Breast epithelium (tissue), 4 donors: Measurements from ENCODE around the gene SOX15. TPM values are rescaled to one million over a fixed set of nuclear protein-coding genes. Genes with fewer than 3 reads are reported as not detected.

Experiments used
- DNase-seq, 2 donors: peaks; one replicate each; pipeline ENCODE4 v3.0.0-alpha.2; 2019; ENCODE audit warnings: low spot score in 2 of 2
- H3K27ac ChIP-seq, 2 donors: fragments of 200-600 bp; sonication (generic) in 1 of 2; one replicate each; pipeline ENCODE4 v1.5.1; 2016 to 2019; ENCODE audit warnings: mild to moderate bottlenecking in 1 of 2
- H3K27me3 ChIP-seq, 2 donors: fragments of 200-600 bp; sonication (generic) in 1 of 2; one replicate each; pipeline versions ENCODE4 v1.5.1 to v1.6.0; 2017 to 2019; ENCODE audit warnings: control low read depth in 1 of 2, mild to moderate bottlenecking in 1 of 2
- H3K36me3 ChIP-seq: fragments of 200-600 bp; one replicate; pipeline ENCODE4 v1.5.1; 2019
- H3K4me1 ChIP-seq, 2 donors: fragments of 200-600 bp; sonication (generic); one replicate each; pipeline ENCODE4 v1.5.1; 2016 to 2019; ENCODE audit warnings: control low read depth in 1 of 2
- H3K4me3 ChIP-seq, 3 donors: fragments of 200-600 bp; sonication (generic); 1 replicate in 2 of 3; 2 replicates in 1 of 3; pipeline ENCODE4 v1.5.1; 2016 to 2019; ENCODE audit warnings: mild to moderate bottlenecking in 3 of 3, moderate library complexity in 2 of 3
- H3K9me3 ChIP-seq, 2 donors: fragments of 200-600 bp; sonication (generic) in 1 of 2; one replicate each; pipeline ENCODE4 v1.5.1; 2016 to 2019; ENCODE audit warnings: control low read depth in 1 of 2
- CTCF ChIP-seq, 3 donors: fragments of 450-650 bp; IDR thresholded peaks; one replicate each; pipeline ENCODE4 v1.5.1; 2016 to 2017; ENCODE audit warnings: antibody characterized with exemption in 3 of 3, mild to moderate bottlenecking in 3 of 3, moderate library complexity in 3 of 3
- POLR2A ChIP-seq: fragments of 450-650 bp; IDR thresholded peaks from one replicate; pipeline ENCODE4 v1.6.1; 2016; ENCODE audit warnings: antibody characterized with exemption, mild to moderate bottlenecking, moderate library complexity
- POLR2AphosphoS5 ChIP-seq, 3 donors: sonication (generic); formaldehyde crosslinking; IDR thresholded peaks; one replicate each; pipeline ENCODE4 v1.6.1; 2017; ENCODE audit warnings: antibody characterized with exemption in 3 of 3
- intact Hi-C: fragments of 100-400 bp; cut with DNase I; formaldehyde crosslinking; loops from one replicate; pipeline ENCODE4 v1.15.1; 2023; ENCODE audit warnings: low total_unique reads
- total RNA-seq, 3 donors: library from RNA; depleted of rRNA; stranded (reverse); fragments of >200 nt; gene quantifications; one replicate each; pipeline ENCODE4 v1.1.0, GENCODE V29; 2016

Gene SOX15
- total RNA-seq, 3 donors from 2014 or later = 1.3 to 4.1 (median 1.6) TPM

- DNase-seq = no peak
- peak overlapping the region in 2 of 3 donors; percentile 2 to 92 for H3K4me3 ChIP-seq
- intact Hi-C loops = no loop called here
- TF ChIP-seq POLR2AphosphoS5 (IDR thresholded peaks at IDR 0.05) = no peak
- no peak for TF ChIP-seq POLR2A
- TF ChIP-seq CTCF (IDR thresholded peaks at IDR 0.05) = no peak
- peaks cover 16% of the 10 kb centered on the region for H3K36me3 ChIP-seq
- H3K27ac ChIP-seq = peak overlapping the region; percentile 98
- H3K4me1 ChIP-seq = peaks cover 13 to 16% of the 10 kb centered on the region in 2 donors
- H3K27me3 ChIP-seq = no peaks in the 10 kb centered on the region
- H3K9me3 ChIP-seq = no peaks in the 10 kb centered on the region
Measured at GRCh38 chr17:7575481-7575883, 14.4 kb downstream of the SOX15 start.

- Histone ChIP-seq H3K4me3 (peak overlapping the region; percentile 92 to 100 (median 100)), H3K36me3 (peaks cover 16% of the 10 kb centered on the region), H3K4me1 (peaks cover 9 to 11% of the 10 kb centered on the region in 2 donors), H3K27me3 (no peaks in the 10 kb centered on the region), H3K27ac (peak overlapping the region; percentile 98), H3K9me3 (no peaks in the 10 kb centered on the region)
- no peak for DNase-seq
- intact Hi-C loops = no loop called here
- TF ChIP-seq CTCF (IDR thresholded peaks at IDR 0.05) (no peak), POLR2AphosphoS5 (IDR thresholded peaks at IDR 0.05) (peak in 1 of 3 donors; percentile 22), POLR2A (no peak)
Measured at GRCh38 chr17:7574176-7574953, 15.5 kb downstream of the SOX15 start.

- peak; percentile 87 to 91 for DNase-seq
- H3K36me3 ChIP-seq = peaks cover 16% of the 10 kb centered on the region
- intact Hi-C loops = no loop called here
- TF ChIP-seq CTCF (IDR thresholded peaks at IDR 0.05) (no peak), POLR2AphosphoS5 (IDR thresholded peaks at IDR 0.05) (peak; percentile 87 to 98 (median 93))
- peak overlapping the region; percentile 98 for H3K27ac ChIP-seq
- peaks cover 8 to 9% of the 10 kb centered on the region in 2 donors for H3K4me1 ChIP-seq
- no peaks in the 10 kb centered on the region for H3K27me3 ChIP-seq
- no peaks in the 10 kb centered on the region for H3K9me3 ChIP-seq
- peak overlapping the region; percentile 92 to 100 (median 100) for H3K4me3 ChIP-seq
Measured at GRCh38 chr17:7573324-7574080, 16.4 kb downstream of the SOX15 start.

- intact Hi-C loops = no loop called here
- Histone ChIP-seq H3K27me3 (no peaks in the 10 kb centered on the region), H3K9me3 (no peaks in the 10 kb centered on the region), H3K36me3 (peaks cover 16% of the 10 kb centered on the region), H3K27ac (peak overlapping the region; percentile 98), H3K4me3 (peak overlapping the region; percentile 92 to 100 (median 100)), H3K4me1 (peaks cover 8 to 9% of the 10 kb centered on the region in 2 donors)
- TF ChIP-seq CTCF (IDR thresholded peaks at IDR 0.05) (peak in 1 of 3 donors; percentile 24), POLR2AphosphoS5 (IDR thresholded peaks at IDR 0.05) (peak; percentile 98 to 99 (median 99)), POLR2A (peak; percentile 98)
- peak; percentile 100 for DNase-seq
Measured at GRCh38 chr17:7572588-7573323, 17.1 kb downstream of the SOX15 start.
